ENCODE results near the gene TP53I13. TPM values are rescaled to one million over a fixed set of nuclear protein-coding genes. Genes with fewer than 3 reads are reported as not detected.

Gene TP53I13
- polyA plus RNA-seq, 1 experiment, result 17.8 TPM

DNA sequence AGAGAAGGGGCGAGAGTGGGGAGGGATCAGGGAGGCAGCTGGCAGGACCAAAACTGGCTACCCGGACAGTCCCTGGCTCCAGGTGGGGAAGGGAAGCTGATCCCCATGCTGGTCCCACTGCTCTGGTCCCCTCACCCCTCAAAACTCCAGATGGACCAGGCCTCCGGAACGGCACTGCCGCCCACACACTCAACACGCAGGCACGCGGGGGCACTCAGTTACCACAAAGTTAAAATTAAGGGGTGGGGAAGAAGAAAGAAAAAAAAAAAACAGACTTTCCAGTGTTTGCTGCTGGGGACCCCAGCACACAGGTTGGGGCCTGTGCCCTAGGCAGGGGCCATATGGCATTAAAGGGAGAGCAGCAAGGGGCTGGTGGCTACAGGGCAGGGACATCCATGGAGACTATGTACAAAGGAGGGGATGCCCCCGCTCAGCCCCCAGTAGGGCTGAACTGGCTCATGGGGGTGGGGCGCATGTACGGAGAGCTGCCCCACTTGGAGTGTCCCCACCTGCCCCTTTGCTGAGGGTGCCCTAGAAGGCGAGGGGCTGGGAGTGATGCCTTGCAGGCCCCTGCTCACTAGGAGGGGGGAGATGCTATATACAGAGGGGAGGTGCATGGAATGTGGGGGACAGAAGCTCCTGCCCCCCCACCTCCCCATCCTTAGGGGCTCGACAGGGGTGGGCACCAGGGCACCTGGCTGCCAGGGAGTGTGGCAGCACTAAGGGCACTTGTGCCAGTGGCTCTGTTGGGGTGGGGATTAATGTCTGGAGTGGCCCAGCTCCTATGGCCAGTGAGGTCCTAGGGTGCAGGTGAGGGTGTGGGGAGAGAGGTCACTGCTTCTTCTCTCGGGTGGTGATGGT is 5.6 kb downstream of the TP53I13 start:
- TF ChIP-seq, protein P1, sequence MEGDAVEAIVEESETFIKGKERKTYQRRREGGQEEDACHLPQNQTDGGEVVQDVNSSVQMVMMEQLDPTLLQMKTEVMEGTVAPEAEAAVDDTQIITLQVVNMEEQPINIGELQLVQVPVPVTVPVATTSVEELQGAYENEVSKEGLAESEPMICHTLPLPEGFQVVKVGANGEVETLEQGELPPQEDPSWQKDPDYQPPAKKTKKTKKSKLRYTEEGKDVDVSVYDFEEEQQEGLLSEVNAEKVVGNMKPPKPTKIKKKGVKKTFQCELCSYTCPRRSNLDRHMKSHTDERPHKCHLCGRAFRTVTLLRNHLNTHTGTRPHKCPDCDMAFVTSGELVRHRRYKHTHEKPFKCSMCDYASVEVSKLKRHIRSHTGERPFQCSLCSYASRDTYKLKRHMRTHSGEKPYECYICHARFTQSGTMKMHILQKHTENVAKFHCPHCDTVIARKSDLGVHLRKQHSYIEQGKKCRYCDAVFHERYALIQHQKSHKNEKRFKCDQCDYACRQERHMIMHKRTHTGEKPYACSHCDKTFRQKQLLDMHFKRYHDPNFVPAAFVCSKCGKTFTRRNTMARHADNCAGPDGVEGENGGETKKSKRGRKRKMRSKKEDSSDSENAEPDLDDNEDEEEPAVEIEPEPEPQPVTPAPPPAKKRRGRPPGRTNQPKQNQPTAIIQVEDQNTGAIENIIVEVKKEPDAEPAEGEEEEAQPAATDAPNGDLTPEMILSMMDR (IDR thresholded peaks at IDR 0.05; ENCODE audit: low read depth, low read length), result no peak
- H3K9me3 ChIP-seq (ENCODE audit: control insufficient read depth, insufficient read depth, low read length), result no peaks in the 10 kb centered on the region; the same call in 1 of the 2 replicates
- no peak overlapping the region for H3K27ac ChIP-seq (ENCODE audit: low read depth, low read length)
- CTCF ChIA-PET, result interaction anchor here (0.5 to 9.4 kb wide), 6 partner anchors 10 to 210 kb away, joined by 4 to 77 read pairs (median 8); no protein-coding TSS in a partner anchor
- H3K27me3 ChIP-seq (ENCODE audit: control insufficient read depth, insufficient read depth, low read length), result no peaks in the 10 kb centered on the region
- no peak overlapping the region for H3K4me3 ChIP-seq (ENCODE audit: low read depth, low read length)
- POLR2A ChIA-PET, result no interaction called here
- DNase-seq (ENCODE audit: low read depth, low spot score), result no peak

DNA sequence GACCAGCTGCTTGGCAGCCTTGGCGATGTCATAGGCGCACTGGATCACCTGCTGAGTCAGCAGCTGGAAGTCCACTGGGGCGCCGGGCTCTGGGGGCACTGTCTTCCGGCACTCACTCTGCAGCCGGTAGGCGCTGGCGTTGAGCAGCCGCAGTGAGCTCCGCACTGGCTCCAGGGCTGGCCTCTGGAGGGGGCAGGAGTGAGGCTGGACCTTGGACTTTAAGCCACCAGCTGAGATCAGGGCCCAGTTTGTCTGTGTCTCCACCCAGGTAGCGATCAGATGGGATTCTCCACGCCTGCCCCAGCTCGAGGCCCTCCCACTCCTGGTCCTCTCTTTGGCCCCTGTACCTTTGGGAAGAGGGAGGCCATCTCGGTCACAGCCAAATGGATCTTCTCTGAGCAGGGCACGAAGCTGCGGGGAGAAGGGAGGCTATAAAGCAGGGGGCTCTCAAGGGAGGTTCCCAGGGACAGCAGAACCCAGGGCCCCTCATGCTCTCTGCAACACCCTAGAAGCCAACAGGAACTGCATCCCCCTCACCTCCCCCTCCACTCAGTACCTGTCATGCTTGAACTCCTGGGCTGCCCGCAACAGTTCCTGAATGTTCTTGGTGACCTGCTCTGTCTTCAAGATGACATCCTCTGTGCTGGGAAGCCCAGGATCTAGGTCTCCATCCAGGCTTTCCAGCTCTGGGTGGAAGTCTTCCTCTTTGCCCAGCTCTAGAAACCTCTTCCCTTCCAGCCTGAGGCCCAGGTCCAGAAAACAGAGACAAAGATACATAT is 6.4 kb downstream of the TP53I13 start:
- no peak for DNase-seq (ENCODE audit: low read depth, low spot score)
- Histone ChIP-seq H3K4me3 (ENCODE audit: low read depth, low read length) (no peak overlapping the region), H3K27ac (ENCODE audit: low read depth, low read length) (no peak overlapping the region), H3K27me3 (ENCODE audit: control insufficient read depth, insufficient read depth, low read length) (no peaks in the 10 kb centered on the region), H3K9me3 (ENCODE audit: control insufficient read depth, insufficient read depth, low read length) (no peaks in the 10 kb centered on the region; the same call in 1 of the 2 replicates)
- ChIA-PET CTCF (interaction anchor here (9.4 kb wide), 1 partner anchor 205 kb away, joined by 77 read pairs; no protein-coding TSS in a partner anchor), POLR2A (no interaction called here)
- TF ChIP-seq, protein P1 (IDR thresholded peaks at IDR 0.05; ENCODE audit: low read depth, low read length), result no peak

DNA sequence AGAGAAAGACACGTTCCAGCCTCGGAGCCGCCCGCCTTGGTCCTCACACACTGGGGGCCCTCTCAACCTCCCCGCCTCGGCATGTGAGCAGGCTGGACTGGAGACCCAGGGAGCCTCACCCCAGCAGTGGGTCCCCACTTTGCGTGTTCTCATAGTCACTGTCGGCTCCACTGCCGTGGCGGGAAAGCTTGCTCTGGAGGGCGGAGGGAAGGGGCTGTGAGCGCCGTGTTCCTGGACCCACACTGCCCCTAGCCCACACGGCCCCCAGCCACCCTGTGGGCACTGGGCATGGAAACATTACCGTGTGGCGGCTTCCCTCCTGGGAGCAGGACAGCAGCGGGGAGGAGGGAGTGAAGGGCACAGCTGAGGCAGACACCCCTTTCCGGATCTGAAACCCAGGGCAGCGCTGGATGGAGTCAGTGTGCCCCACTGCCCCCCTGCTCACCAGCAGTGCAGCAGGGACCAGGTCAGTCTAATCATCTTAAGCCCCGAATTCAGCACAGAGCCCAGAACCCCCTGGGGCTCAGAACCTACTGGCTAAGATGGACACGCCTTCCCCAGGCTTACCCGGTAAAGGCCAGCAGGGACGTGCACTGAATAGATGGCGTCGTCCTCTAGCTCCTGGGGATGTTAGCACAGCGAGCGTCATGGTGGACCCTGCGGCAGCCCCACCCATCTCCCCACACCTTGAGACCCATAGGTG is 7.2 kb downstream of the TP53I13 start:
- Histone ChIP-seq H3K4me3 (ENCODE audit: low read depth, low read length) (no peak overlapping the region), H3K27ac (ENCODE audit: low read depth, low read length) (no peak overlapping the region), H3K27me3 (ENCODE audit: control insufficient read depth, insufficient read depth, low read length) (no peaks in the 10 kb centered on the region), H3K9me3 (ENCODE audit: control insufficient read depth, insufficient read depth, low read length) (no peaks in the 10 kb centered on the region; the same call in 1 of the 2 replicates)
- TF ChIP-seq, protein P1 (IDR thresholded peaks at IDR 0.05; ENCODE audit: low read depth, low read length), result no peak
- POLR2A ChIA-PET, result interaction anchor here (0.7 kb wide), 1 partner anchor 159 kb away, joined by 3 read pairs; no protein-coding TSS in a partner anchor
- CTCF ChIA-PET, result interaction anchor here (0.6 to 9.4 kb wide), 3 partner anchors 38 to 206 kb away, joined by 4 to 77 read pairs (median 10); no protein-coding TSS in a partner anchor
- DNase-seq (ENCODE audit: low read depth, low spot score), result no peak

DNA sequence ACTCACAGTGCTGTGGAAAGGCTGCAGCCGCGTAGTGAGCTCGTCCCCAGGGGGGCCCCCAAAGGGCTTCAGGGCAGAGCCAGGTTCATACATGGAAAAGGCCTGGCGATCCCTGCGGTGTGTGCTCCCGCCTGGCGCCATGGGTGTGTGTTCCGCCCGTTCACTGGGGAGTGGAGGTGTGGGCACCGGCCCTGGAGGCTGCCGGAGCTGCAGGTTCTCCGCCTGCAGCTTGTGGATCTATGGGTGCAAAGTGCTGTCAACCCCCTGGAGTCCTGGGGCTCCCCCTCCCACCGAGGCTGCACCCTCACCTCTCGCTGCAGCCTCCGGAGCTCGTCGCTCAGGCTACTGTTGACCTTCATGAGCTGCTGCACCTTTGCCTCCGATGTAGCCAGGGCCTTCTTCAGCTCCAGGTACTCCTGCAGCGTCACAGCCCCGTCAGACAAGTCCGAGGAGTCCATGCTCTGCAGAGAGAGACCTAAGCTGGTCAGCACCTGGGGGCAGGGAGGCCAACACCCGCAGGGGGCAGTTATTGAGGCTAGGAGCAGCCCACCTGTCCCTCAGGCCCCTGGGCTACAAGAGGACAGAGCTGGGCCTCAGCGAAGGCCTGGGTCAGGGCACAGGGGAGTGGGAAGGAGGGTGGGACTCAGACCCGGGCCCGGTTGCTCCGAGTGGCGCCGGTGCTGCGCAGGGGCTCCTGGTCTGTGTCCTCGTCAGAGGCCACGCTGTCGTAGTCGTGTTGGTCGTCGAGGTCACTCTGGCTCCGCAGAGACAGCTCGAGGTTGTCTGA is 7.9 kb downstream of the TP53I13 start:
- Histone ChIP-seq H3K9me3 (ENCODE audit: control insufficient read depth, insufficient read depth, low read length) (no peaks in the 10 kb centered on the region; the same call in 1 of the 2 replicates), H3K27me3 (ENCODE audit: control insufficient read depth, insufficient read depth, low read length) (no peaks in the 10 kb centered on the region), H3K4me3 (ENCODE audit: low read depth, low read length) (no peak overlapping the region), H3K27ac (ENCODE audit: low read depth, low read length) (no peak overlapping the region)
- no peak for DNase-seq (ENCODE audit: low read depth, low spot score)
- TF ChIP-seq, protein P1 (IDR thresholded peaks at IDR 0.05; ENCODE audit: low read depth, low read length), result no peak
- POLR2A ChIA-PET, result interaction anchor here (0.7 to 0.8 kb wide), 2 partner anchors 13 to 159 kb away, joined by 3 read pairs; partner anchors contain the start of gene GIT1
- CTCF ChIA-PET, result interaction anchor here (0.6 to 1.6 kb wide), 2 partner anchors 37 to 207 kb away, joined by 4 to 10 read pairs; no protein-coding TSS in a partner anchor
